ENCODE data around the gene SPCS3.
"Not testable (repeated sequence)": the region's sequence is repeated elsewhere in the genome, so short reads cannot be mapped to it uniquely, and the experiment has no call there.

SPCS3 gene

GRCh38 chr4:176292920-176293319 lies 26.8 kb upstream of the SPCS3 start:
- DNase-seq: no peak
- Mint-ChIP-seq H3K27ac (no peak overlapping the region), H3K4me1 (no peaks in the 10 kb centered on the region), H3K36me3 (ENCODE audit: low read depth) (no peaks in the 10 kb centered on the region), H3K4me3 (no peak overlapping the region), H3K27me3 (peaks cover 1% of the 10 kb centered on the region), H3K9me3 (no peaks in the 10 kb centered on the region)
- no peak for ATAC-seq

GRCh38 chr4:176293660-176294059 lies 26.1 kb upstream of the SPCS3 start:
- Mint-ChIP-seq H3K27ac (no peak overlapping the region), H3K9me3 (no peaks in the 10 kb centered on the region), H3K4me1 (no peaks in the 10 kb centered on the region), H3K36me3 (ENCODE audit: low read depth) (no peaks in the 10 kb centered on the region), H3K4me3 (no peak overlapping the region), H3K27me3 (no peaks in the 10 kb centered on the region)
- DNase-seq (no peak), ATAC-seq (no peak)

- not testable (repeated sequence) for ATAC-seq; H3K9me3 Mint-ChIP-seq; H3K4me3 Mint-ChIP-seq; DNase-seq; H3K27me3 Mint-ChIP-seq; H3K36me3 Mint-ChIP-seq (ENCODE audit: low read depth); H3K27ac Mint-ChIP-seq; H3K4me1 Mint-ChIP-seq
Measured at GRCh38 chr4:176295907-176296306, 23.9 kb upstream of the SPCS3 start.

- Mint-ChIP-seq H3K9me3 (no peaks in the 10 kb centered on the region), H3K36me3 (ENCODE audit: low read depth) (no peaks in the 10 kb centered on the region), H3K4me3 (no peak overlapping the region), H3K27me3 (peaks cover 5% of the 10 kb centered on the region), H3K27ac (no peak overlapping the region), H3K4me1 (no peaks in the 10 kb centered on the region)
- ATAC-seq: no peak
- no peak for DNase-seq
Measured at GRCh38 chr4:176298664-176299063, 21.1 kb upstream of the SPCS3 start.

GRCh38 chr4:176300036-176300435 lies 19.7 kb upstream of the SPCS3 start:
- ATAC-seq: no peak
- Mint-ChIP-seq H3K27me3 (peaks cover 7% of the 10 kb centered on the region), H3K36me3 (ENCODE audit: low read depth) (no peaks in the 10 kb centered on the region), H3K4me3 (no peak overlapping the region), H3K27ac (no peak overlapping the region), H3K4me1 (no peaks in the 10 kb centered on the region), H3K9me3 (no peaks in the 10 kb centered on the region)
- no peak for DNase-seq

GRCh38 chr4:176300565-176300964 lies 19.2 kb upstream of the SPCS3 start:
- H3K4me3 Mint-ChIP-seq: no peak overlapping the region
- H3K27me3 Mint-ChIP-seq: peaks cover 11% of the 10 kb centered on the region
- no peaks in the 10 kb centered on the region for H3K36me3 Mint-ChIP-seq (ENCODE audit: low read depth)
- ATAC-seq: no peak
- H3K4me1 Mint-ChIP-seq: no peaks in the 10 kb centered on the region
- DNase-seq: no peak
- no peak overlapping the region for H3K27ac Mint-ChIP-seq
- H3K9me3 Mint-ChIP-seq: no peaks in the 10 kb centered on the region

- H3K4me3 Mint-ChIP-seq: no peak overlapping the region
- no peak for DNase-seq
- no peak for ATAC-seq
- peaks cover 14% of the 10 kb centered on the region for H3K27me3 Mint-ChIP-seq
- no peaks in the 10 kb centered on the region for H3K36me3 Mint-ChIP-seq (ENCODE audit: low read depth)
- no peak overlapping the region for H3K27ac Mint-ChIP-seq
- H3K9me3 Mint-ChIP-seq: no peaks in the 10 kb centered on the region
- H3K4me1 Mint-ChIP-seq: no peaks in the 10 kb centered on the region
Measured at GRCh38 chr4:176302283-176303275, 17.2 kb upstream of the SPCS3 start.

- Mint-ChIP-seq H3K4me1 (no peaks in the 10 kb centered on the region), H3K4me3 (no peak overlapping the region), H3K36me3 (ENCODE audit: low read depth) (no peaks in the 10 kb centered on the region), H3K27me3 (peaks cover 19% of the 10 kb centered on the region), H3K27ac (no peak overlapping the region), H3K9me3 (no peaks in the 10 kb centered on the region)
- DNase-seq: no peak
- ATAC-seq: no peak
Measured at GRCh38 chr4:176303938-176304337, 15.8 kb upstream of the SPCS3 start.

GRCh38 chr4:176306837-176307665 lies 12.7 kb upstream of the SPCS3 start:
- Mint-ChIP-seq H3K27me3 (peaks cover 21% of the 10 kb centered on the region), H3K4me1 (no peaks in the 10 kb centered on the region), H3K36me3 (ENCODE audit: low read depth) (no peaks in the 10 kb centered on the region), H3K4me3 (no peak overlapping the region), H3K9me3 (no peaks in the 10 kb centered on the region), H3K27ac (no peak overlapping the region)
- DNase-seq: no peak
- no peak for ATAC-seq

GRCh38 chr4:176307666-176307930 lies 12.2 kb upstream of the SPCS3 start:
- H3K9me3 Mint-ChIP-seq: no peaks in the 10 kb centered on the region
- H3K4me3 Mint-ChIP-seq: no peak overlapping the region
- no peaks in the 10 kb centered on the region for H3K36me3 Mint-ChIP-seq (ENCODE audit: low read depth)
- ATAC-seq (no peak), DNase-seq (no peak)
- peaks cover 21% of the 10 kb centered on the region for H3K27me3 Mint-ChIP-seq
- H3K27ac Mint-ChIP-seq: no peak overlapping the region
- no peaks in the 10 kb centered on the region for H3K4me1 Mint-ChIP-seq

- ATAC-seq (no peak), DNase-seq (no peak)
- H3K9me3 Mint-ChIP-seq: no peaks in the 10 kb centered on the region
- H3K27ac Mint-ChIP-seq: no peak overlapping the region
- no peak overlapping the region for H3K4me3 Mint-ChIP-seq
- no peaks in the 10 kb centered on the region for H3K36me3 Mint-ChIP-seq (ENCODE audit: low read depth)
- H3K4me1 Mint-ChIP-seq: no peaks in the 10 kb centered on the region
- H3K27me3 Mint-ChIP-seq: peaks cover 16% of the 10 kb centered on the region
Measured at GRCh38 chr4:176308441-176308840, 11.3 kb upstream of the SPCS3 start.

- Mint-ChIP-seq H3K36me3 (ENCODE audit: low read depth) (no peaks in the 10 kb centered on the region), H3K4me1 (no peaks in the 10 kb centered on the region), H3K27ac (no peak overlapping the region), H3K27me3 (peaks cover 14% of the 10 kb centered on the region), H3K9me3 (no peaks in the 10 kb centered on the region), H3K4me3 (no peak overlapping the region)
- no peak for ATAC-seq
- DNase-seq: no peak
Measured at GRCh38 chr4:176309046-176309445, 10.7 kb upstream of the SPCS3 start.

GRCh38 chr4:176309772-176310171 lies 10.0 kb upstream of the SPCS3 start:
- no peaks in the 10 kb centered on the region for H3K4me1 Mint-ChIP-seq
- H3K36me3 Mint-ChIP-seq (ENCODE audit: low read depth): no peaks in the 10 kb centered on the region
- ATAC-seq (no peak), DNase-seq (no peak)
- H3K4me3 Mint-ChIP-seq: no peak overlapping the region
- no peak overlapping the region for H3K27ac Mint-ChIP-seq
- H3K27me3 Mint-ChIP-seq: peaks cover 14% of the 10 kb centered on the region
- H3K9me3 Mint-ChIP-seq: no peaks in the 10 kb centered on the region

- DNase-seq (no peak), ATAC-seq (no peak)
- Mint-ChIP-seq H3K36me3 (ENCODE audit: low read depth) (no peaks in the 10 kb centered on the region), H3K4me1 (peaks cover 9% of the 10 kb centered on the region), H3K4me3 (no peak overlapping the region), H3K27me3 (peaks cover 2% of the 10 kb centered on the region), H3K27ac (no peak overlapping the region), H3K9me3 (no peaks in the 10 kb centered on the region)
Measured at GRCh38 chr4:176313596-176314336, 6.0 kb upstream of the SPCS3 start.
